NK-92 (cell line): ENCODE results near the gene TEX261.

Experiments
- DNase-seq: peaks from one replicate; lab custom pipeline; 2025; ENCODE audit not compliant: unreplicated experiment; lab: John Stamatoyannopoulos, UW

The TEX261 gene

DNA sequence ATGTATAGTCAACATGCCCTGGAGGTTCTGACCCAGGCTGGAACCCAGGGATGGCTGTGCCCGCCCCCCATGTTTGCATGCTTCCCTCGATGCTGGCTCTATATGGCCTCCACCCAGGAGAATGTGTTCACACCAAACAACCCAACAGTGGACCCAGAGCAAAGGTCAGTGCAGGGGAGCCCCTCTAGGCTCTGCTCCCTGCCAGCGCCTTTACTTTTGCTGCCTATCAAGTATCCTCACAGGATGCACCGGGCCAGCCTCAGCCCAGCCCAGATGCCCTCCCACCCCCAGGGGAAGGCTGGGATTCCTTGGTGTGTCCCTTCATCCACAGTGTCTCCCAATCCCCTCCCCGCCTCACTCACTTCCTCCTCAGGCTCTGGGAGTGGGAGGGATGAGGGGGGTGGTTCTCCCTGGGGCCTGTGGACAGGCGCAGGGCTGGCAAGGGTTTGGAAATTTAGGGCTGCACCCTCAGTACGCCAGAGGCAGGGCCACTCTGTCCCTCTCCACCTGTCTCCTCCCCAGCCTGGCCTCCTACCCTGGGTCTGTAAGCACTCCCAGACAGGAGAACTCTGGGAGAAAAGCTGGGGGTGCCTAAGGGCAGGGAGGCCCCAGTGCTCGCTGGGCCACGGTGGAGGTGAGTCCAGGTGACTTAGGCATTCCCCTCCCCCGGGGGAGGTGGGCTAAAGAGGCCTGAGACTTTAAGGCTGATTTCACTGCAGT lies 56.6 kb downstream of the TEX261 start:
- no peak for DNase-seq

DNA sequence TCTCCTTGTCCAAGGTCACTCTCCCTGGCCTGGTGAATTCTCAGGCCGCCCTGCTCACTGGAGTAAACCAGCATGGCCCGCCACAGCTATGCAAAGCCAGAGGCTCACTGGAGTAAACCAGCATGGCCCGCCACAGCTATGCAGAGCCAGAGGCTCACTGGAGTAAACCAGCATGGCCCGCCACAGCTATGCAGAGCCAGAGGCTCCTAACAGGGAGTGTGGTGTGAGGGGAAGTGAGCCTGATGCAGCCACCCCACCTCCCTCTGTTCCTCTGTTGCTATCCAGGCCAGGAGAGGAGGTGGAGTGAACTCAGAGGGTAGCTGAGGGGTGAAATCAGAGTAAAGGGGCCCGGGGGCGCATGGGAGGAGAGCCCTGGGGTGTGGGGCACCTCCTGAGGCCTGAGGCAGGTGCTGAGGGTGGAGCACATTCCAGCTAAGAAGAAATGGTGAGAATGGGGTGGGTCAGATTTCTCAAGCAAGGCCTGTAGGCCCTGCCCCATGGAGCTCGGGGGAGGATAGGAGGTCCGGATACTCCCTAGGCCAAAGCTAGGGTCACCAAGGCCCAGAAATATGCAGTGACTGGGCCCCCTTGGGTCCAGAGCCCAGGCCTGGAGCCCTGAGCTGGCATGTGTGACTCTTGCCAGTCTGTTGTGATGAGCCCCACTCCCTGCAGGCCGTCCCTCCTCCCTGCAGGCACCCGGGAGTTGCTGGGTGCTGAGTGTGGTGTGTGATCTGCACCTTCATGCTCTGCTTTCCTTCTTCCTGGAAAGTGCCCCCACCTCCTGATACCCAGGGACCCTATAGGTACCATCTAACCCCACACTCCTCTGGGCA lies 57.5 kb downstream of the TEX261 start:
- DNase-seq: no peak

DNA sequence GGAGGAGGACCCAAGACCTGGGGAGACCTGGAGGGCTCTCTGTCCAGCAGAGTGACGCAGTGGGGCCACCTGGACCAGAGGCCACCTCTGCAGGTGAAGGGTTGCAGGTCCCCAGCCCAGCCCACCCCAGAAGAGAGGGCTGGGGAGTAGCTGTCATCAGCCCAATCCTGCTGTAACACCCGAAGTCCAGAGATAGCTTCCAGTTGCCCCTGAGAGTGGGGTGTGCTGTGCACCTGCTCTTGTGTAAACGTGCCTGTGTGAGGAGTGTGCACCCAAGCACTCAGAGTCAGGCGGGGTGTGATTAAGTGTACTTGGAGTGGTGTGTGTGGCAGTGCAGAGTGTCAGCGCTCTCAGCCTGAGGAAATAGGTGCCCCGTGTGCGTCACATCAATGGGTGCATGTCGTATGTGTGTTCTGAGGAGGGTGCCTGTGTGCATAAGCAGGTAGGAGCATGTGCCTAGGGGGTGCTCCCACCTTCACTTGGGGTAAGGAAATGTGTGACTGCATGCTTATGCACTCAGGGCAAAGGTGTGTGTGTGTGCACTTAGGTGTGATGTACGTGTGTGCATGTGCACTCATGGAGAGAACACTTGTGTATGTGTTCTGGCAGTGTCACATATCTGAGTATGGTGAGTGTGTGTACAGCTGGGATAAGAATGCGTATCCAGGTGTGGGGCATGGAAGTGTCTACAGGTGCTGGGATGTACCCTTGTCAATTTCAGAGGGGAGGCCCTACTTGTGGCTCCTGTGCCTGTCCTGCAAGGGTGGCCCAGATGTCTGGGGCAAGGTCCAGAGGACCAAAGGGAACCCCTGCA lies 58.3 kb downstream of the TEX261 start:
- DNase-seq: no peak
